Putamen (tissue), 1 donor: ENCODE results near the gene KRTAP10-4.
"Not testable (repeated sequence)": the region's sequence is repeated elsewhere in the genome, so short reads cannot be mapped to it uniquely, and the experiment has no call there.

Source experiments
- DNase-seq: peaks from one replicate; pipeline ENCODE4 v3.0.0-alpha.2; 2016; ENCODE audit warnings: low spot score

The KRTAP10-4 gene

GRCh38 chr21:44579056-44579832, 5.7 kb downstream of the KRTAP10-4 start:
- DNase-seq: no peak

DNA sequence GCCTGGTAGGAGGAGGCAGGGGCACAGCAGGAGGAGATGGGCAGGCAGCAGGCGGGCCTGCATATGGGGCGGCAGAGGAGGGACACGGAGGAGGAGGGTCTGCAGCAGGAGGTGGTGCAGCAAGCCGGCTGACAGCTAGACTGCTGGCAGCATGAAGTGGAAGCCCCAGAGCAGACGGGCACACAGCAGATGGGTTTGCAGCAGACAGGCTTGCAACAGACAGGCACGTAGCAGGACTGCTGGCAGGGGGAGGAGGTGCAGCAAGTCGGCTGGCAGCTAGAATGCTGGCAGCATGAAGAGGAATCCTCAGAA, 6.3 kb downstream of the KRTAP10-4 start:
- DNase-seq: no peak

DNA sequence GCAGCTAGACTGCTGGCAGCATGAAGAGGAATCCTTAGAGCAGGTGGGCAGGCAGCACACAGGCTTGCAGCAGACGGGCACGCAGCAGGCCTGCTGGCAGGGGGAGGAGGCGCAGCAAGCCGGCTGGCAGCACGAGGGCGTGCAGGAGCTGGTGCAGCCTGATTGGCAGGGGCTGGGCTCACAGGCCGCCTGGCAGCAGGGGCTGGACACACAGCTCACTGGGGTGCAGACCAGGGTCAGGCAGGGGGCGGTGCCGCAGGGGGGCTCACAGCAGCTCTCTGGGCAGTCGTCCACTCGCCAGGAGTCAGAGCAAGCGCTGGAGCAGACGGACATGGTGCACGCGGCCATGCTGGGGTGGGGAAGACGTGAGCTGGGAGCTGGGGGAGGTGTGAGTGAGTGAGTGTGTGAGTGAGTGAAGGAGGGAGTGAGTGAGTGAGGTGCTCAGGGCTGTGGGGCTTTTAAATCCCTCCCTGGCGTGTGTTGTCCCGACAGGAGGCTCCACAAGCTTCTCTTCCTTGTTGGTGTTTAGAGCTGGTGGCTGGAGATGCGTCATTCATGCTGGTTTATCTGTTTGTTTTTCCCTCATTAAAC, 6.8 kb downstream of the KRTAP10-4 start, which contains the start of gene KRTAP10-5:
KRTAP10-5 (minus strand) TSS at position 374 of the 591 bp plus-strand sequence; CDS start at position 348, 26 bp downstream.
- not testable (repeated sequence) for DNase-seq

DNA sequence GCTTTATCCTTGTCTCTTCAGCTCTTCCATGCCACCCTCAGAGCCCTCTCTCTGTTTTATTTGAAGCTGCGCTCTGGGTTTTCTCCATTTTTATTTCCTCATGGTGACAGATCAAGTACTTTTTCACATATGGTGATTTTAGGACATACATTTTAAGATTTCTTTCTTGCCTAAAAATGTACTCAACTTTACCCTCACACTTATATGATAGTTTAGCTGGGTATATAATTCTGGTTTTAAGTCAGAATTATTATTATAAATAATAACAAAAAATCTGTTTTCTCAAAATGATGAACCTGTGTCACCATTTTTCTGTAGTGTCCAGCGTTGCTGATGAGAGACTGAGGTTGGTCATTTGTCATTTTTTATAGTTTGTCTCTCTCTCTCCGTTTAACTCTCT, 7.6 kb downstream of the KRTAP10-4 start:
- DNase-seq: no peak

- DNase-seq: no peak
These were observed 8.5 kb downstream of the KRTAP10-4 start for GRCh38 chr21:44582055-44582454.

DNA sequence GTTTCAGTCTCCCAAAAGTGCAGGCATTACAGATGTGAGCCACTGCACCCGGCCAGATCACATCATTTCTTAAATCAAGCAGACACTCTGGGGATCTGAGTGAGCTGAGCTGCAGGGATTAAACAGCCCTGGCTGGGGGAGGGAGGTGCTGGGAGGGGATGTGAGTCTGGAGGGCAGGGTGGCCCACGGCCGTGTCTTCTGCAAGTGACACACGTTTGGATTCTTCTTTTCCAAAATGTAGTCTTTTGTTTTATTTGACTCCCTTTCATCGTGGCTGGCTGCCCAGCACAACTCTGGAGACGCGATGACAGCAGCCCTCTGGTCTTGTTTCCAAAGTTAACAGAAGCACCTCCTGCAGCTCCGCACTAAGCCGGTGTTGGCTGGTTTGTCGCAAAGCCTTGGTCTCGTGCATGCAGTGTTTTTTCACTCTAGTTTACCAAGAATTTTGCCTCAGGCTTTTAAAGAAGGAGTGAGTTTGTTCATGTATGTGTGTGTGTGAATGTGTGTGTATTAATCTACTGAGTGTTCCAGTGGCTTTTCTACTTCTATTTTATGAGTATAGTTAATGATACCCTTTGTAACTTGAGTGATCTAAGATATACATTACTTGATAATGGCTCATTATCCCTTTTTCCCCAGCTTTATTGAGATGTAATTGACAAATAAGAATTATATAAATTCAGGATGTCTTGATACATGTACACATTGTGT, 9.7 kb downstream of the KRTAP10-4 start:
- no peak for DNase-seq

DNA sequence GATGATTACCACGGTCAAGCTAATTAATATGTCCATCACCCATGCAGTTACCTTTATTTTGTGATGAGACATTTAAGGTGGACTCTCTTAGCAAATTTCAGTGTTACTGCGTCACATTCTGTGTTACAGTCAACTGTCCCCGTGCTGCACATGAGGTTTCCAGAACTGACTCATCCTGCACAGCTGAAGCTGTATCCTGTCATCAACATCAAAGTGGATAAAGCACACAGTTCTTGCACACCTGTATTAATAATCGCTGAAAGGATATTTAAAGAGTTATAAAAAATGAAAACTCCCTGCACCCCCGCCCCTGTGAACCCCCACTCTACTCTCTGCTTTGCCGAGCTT, 10.2 kb downstream of the KRTAP10-4 start:
- no peak for DNase-seq

DNA sequence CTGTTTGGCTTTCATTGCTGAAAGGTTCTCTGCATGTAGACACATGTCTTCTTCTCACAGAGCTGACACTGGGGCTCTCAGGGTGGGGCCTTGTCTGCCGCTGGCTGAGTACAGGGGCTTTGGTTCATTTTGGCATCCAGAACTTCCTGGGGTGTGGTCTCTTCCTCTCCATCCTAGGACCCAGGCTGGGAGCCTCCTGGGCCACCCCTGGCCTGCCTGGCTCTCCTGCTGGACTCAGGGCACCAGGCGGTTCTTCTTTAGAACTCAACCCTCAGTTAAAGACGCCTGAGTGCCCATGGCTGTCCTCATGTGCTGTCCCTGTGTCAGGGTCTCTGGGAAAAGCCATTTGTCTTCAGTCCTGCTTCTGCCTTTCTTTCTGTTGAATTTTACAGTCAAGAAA, 12.4 kb downstream of the KRTAP10-4 start:
- no peak for DNase-seq

DNA sequence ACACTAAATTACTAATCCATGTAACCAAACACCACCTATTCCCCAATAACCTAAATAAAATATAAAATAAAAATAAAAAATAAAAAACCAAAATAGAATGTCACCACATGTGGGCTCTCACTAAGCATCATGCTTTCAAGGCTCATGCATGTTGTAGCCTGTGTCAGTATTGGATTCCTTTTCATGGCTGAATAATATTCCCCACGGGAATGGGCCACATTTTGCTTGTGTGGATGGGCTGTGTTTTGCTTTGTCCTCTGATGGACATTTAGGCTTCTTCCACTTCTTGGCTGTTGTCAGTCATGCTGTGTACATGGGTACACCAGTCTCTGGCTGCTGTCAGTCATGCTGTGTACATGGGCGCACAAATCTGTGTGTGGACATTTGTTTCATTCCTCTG, 15.6 kb downstream of the KRTAP10-4 start:
- no peak for DNase-seq

DNA sequence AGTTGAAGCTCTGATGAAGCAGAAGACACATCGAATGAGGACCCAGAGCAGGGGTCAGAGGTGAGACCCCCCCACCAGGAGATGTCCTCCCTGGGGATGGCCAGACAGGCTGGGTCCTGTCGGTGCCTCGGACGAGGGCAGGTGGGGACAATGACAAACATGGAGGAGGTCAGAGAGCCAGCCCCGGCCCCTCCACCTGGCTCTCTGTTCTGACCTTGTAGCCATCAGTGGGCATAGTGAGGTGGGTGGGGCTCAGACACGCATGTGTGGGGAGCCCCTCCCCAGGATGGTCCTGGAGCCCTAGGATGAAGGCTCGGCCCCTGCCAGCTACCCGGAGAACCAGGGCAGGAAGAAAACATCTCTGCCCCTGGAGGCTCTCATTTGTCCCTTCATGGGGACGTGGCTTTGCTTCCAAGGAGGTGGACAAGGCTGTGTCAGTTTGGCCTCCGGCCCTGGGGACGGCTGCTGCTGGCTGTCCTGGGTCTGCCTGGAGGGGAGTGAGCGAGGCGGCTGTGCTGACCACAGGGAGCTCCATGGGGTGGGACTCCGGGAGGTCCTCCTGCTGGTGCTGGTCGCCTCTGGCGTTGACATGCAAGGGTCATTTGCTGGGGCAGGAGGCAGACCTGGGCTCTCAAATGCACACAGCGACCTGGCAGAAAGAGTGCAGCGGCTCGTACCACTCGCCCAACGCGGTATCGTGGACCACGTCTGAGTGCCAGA, 16.2 kb downstream of the KRTAP10-4 start:
- no peak for DNase-seq

- DNase-seq: no peak
These were observed 16.8 kb downstream of the KRTAP10-4 start for GRCh38 chr21:44590311-44590721.

DNA sequence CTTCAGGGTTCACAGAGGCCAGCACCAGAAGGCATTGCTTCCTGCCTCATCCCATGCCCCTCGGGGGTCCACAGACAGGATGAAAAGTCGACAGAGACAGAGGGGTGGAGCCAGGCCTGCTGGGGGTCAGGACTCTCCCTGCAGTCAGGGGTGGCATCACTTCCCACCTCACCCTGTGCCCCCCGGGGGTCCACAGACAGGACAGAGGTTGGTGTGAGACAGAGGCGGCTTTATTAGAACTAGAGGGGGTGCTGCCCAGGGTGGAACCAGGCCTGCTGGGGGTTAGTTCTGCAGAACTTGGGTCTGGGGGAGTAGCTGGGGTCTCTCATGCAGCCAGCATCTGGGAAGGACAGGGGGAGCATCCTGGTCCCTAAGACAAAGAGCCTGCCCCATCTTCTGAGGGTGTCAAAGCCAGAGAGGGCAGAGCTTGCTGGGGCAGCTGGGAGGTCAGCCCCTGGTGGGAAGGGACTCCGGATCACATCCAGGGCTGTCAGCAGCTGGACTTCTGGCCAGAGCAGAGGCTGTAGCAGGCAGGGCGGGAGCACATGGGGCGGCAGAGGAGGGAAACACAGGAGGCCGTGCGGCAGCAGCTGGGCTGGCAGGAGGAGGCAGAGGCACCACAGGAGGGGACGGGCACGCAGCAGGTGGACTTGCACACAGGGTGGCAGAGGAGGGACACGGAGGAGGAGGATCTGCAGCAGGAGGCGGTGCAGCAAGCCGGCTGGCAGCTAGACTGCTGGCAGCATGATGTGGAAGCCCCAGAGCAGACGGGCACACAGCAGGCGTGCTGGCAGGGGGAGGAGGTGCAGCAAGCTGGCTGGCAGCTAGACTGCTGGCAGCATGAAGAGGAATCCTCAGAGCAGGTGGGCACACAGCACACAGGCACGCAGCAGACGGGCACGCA, 17.6 kb downstream of the KRTAP10-4 start:
- DNase-seq: not testable (repeated sequence)

GRCh38 chr21:44591801-44592130, 18.2 kb downstream of the KRTAP10-4 start:
- not testable (repeated sequence) for DNase-seq

DNA sequence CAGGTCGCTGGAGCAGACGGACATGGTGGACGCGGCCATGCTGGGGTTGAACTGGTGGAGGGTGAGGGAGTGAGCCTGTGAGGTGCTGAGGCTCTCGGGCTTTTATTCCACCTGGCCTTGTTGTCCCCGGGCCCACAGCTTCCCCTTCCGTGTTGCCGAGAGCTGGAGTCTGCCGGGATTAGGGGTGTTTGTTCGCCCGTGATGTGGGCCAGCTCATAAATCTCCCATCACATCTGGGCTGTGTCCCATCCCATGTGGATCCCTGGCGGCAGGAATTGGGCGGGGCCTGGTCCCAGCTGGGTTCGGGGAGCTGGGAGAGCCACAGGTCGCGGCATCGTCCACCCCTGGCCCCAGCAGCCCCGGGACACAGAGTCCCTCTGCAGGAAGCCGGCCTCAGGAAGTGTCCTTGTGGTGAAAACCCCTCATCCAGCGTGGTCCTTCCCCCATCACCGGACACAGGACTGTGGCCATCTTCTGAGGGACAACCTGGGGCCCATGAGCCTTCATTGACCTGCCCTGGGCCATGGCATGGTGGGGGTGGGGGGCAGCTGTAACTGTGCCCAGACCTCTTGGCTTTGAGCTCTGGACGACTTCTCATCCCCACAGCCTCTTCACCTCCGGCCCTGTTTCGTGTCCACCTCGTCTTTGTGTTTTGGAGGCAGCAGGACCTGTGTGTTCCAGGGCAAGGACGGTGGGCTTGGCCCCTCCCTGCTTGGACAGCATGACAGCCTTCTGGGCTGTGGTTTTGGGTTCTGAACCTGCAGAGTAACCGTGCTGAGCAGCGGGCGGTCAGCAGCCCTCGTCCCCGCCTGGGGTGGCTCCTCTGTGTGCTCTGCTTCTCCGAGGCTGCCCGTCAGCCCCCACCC, 19.1 kb downstream of the KRTAP10-4 start, which contains the start of gene KRTAP10-6:
KRTAP10-6 (minus strand) TSS at position 60 of the 866 bp plus-strand sequence; CDS start at position 39, 21 bp downstream.
- DNase-seq: no peak

DNA sequence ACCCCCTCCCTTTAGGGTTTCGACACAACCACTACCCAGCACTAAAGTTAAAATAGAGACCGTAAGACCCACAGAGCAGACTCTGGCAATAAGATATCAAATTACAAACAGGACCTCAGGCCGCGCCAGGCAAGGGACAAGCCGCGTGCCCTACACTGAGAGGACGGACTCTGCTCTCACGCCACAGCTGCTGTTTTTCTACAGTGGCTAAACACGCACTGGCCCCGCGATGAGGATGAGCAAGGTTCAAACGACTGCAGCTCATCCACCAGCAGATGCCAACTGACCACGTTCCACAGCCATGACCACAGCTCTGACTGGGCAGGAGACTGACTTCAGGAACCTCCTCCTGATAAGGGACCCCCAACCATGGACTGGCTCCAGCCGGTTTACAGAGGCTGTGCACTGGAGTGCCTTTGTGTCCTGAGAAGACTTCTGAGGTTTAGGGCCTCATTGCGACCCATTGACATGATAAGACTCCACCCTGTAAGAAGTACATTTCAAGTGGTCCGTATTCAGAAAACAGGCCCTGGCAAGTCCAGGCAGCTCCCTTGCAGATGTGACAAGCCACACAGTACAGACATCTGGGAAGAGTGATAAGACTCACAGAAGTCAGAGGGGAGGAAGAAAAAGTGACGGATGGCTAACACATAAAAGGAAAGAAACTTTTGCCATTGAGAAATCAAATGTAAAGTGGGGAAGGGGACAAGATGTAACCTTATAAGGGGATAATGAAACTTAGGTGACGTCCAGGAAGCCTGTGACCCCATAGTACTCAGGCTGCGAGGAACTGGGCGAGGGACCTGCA, 20.3 kb downstream of the KRTAP10-4 start:
- no peak for DNase-seq

DNA sequence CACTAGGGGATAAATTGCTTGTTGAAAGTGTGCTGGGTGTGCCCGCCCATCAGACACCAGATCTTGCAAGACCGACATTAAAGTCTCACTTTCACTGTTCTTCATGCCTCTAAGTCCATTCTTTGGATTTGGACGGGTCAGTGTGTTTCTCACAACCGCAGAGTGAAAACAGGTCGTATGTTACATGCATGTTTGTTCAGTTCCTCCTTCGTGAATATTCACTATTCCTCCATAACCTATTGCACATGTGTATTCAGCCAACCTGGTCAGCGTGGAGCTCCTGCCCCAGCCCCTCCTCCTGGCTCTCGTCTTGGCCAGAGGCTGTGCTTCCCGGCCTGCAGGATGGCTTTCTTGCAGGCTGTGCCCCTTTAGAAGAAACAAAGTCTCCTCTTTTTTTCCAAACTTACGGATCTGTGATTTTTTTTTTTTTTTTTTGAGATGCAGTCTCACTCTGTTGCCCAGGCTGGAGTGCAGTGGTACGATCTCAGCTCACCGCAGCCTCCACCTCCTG, 20.9 kb downstream of the KRTAP10-4 start:
- no peak for DNase-seq

DNA sequence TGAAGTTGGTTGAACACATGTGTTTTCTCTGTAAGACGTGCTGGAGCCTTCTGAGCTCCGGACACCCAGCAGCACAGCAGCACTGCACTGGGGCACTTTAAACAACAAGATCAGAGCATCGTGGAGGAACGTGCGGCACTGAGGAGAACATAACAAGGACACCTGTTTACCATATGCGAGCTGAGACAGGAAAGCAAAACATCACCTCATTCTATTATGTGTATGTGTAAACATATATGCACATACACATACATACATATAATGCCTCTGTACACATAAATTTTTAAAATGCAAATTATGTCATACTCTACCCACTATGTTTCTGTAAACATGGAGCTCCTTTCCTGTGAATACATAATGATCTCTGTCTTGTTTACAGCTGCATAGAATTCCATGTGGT, 22.0 kb downstream of the KRTAP10-4 start:
- DNase-seq: no peak

- no peak for DNase-seq
These were observed 22.7 kb downstream of the KRTAP10-4 start for GRCh38 chr21:44596068-44596725.

DNA sequence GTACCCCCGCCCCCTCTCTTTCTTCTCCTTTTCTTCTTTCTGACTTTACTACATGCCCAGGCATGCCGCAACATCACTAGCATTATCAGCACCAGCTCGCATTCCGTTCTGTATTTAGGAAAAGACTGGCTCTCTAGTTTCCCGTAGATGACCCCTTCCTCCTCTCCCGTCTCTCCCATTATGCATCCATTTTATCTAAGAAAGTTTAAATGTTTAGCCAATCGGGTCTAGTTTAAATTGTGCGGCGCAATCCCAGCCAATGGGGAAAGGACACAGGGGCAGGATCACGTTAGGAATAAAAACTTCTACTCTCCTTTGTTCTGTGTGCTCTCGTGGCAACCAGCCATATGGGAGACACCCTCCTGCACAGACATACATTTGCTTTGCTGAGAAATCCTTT, 24.5 kb downstream of the KRTAP10-4 start:
- DNase-seq: no peak
